OCI-M2 (cell line): ENCODE results near the gene AHNAK2.

Experiments used
- DNase-seq: peaks from one replicate; lab custom pipeline; 2025; ENCODE audit not compliant: unreplicated experiment; lab: John Stamatoyannopoulos, UW

Gene AHNAK2

GRCh38 chr14:104986487-104987164 lies 8.5 kb upstream of the AHNAK2 start:
- no peak for DNase-seq

- peak; percentile 20 for DNase-seq
These were observed 7.7 kb upstream of the AHNAK2 start, which contains the start of gene CLBA1 for GRCh38 chr14:104985675-104986486. TSS of gene CLBA1 (plus strand) at chr14:104985788. CDS start at chr14:104986432, 644 bp downstream.

- DNase-seq = no peak
These were observed 6.1 kb upstream of the AHNAK2 start for GRCh38 chr14:104984056-104984894.

- DNase-seq = no peak
These were observed 5.1 kb upstream of the AHNAK2 start for GRCh38 chr14:104983231-104983721.

GRCh38 chr14:104982548-104983230 lies 4.5 kb upstream of the AHNAK2 start:
- no peak for DNase-seq

GRCh38 chr14:104981699-104982541 lies 3.7 kb upstream of the AHNAK2 start:
- DNase-seq = no peak

- DNase-seq = no peak
These were observed 2.7 kb upstream of the AHNAK2 start for GRCh38 chr14:104980611-104981531.

GRCh38 chr14:104979758-104980610 lies 1.8 kb upstream of the AHNAK2 start:
- no peak for DNase-seq

- DNase-seq = no peak
These were observed 845 bp upstream of the AHNAK2 start for GRCh38 chr14:104978746-104979691.

GRCh38 chr14:104977008-104977680 lies 1.0 kb downstream of the AHNAK2 start:
- DNase-seq = no peak

- DNase-seq = peak; percentile 64
These were observed 1.8 kb downstream of the AHNAK2 start for GRCh38 chr14:104976198-104977007.

- no peak for DNase-seq
These were observed 2.5 kb downstream of the AHNAK2 start for GRCh38 chr14:104975481-104976197.

GRCh38 chr14:104974665-104975390 lies 3.3 kb downstream of the AHNAK2 start:
- DNase-seq = no peak

GRCh38 chr14:104974146-104974541 lies 4.0 kb downstream of the AHNAK2 start:
- DNase-seq = no peak
